KOPT-K1 (cell line): ENCODE data around the gene RFX3.
A peak's percentile ranks its signal among the peaks of the same experiment; 100 is the strongest.

Experiments
- H3K27ac ChIP-seq: fragments of 200-600 bp; sonication (generic); 2 replicates; pipeline ENCODE4 v1.5.1; 2016; ENCODE audit warnings: antibody characterized with exemption, mild to moderate bottlenecking, low read depth, low read length; ENCODE audit not compliant: poor library complexity, severe bottlenecking
- H3K36me3 ChIP-seq: fragments of 200-600 bp; sonication (generic); 2 replicates; pipeline ENCODE4 v1.5.1; 2017; ENCODE audit warnings: antibody characterized with exemption, mild to moderate bottlenecking, low read length, moderate library complexity; ENCODE audit not compliant: insufficient read depth
- H3K9me3 ChIP-seq: fragments of 200-600 bp; sonication (generic); 2 replicates; pipeline ENCODE4 v1.5.1; 2017; ENCODE audit warnings: antibody characterized with exemption, low read length, mild to moderate bottlenecking; ENCODE audit not compliant: insufficient read depth, poor library complexity, severe bottlenecking

The RFX3 gene

DNA sequence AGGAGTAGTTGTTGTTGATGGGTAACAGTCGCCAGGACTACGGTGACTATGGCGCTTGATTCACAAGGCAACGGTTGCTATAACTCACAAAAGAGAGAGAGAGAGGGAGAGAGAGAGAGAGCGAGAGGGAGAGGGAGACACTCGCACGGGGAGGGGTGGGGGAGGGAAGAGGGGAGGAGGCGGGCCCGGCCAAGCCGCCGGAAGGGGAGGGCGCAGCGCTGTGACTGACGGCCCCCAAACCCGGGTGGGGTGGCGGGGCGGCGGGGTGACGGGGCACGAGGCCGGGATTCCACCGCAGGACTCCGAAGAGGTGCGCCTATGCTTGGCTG lies at the start of gene RFX3:
RFX3 (minus strand) TSS at position 166 of the 329 bp plus-strand sequence. CDS start 130,413 bp downstream, outside the sequence.
- Histone ChIP-seq H3K27ac (peak within 1 kb of the TSS; percentile 99), H3K9me3 (no peaks in the 10 kb centered on the region), H3K36me3 (peaks cover 7% of the 10 kb centered on the region)

DNA sequence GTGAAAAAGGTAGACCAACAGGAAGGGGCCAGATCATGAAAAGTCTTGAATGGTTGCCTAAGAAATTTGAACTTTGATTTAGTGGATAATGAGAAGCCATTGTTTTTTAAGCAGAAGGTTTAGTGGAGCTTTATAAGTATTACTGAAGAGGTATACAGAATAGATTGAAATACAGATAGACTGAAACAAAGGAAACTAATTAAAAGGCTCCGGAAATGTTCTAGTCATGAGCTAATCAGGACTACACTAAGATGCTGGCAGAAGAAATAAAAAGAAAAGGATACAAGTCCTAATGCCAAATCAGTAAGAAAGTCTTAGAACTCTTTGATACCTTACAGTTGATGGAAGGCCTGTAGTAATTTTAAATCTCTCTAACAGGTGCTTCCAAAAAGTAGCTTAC lies 45.7 kb upstream of the RFX3 start:
- H3K9me3 ChIP-seq, result no peaks in the 10 kb centered on the region
- H3K27ac ChIP-seq, result no peak overlapping the region
- no peaks in the 10 kb centered on the region for H3K36me3 ChIP-seq

DNA sequence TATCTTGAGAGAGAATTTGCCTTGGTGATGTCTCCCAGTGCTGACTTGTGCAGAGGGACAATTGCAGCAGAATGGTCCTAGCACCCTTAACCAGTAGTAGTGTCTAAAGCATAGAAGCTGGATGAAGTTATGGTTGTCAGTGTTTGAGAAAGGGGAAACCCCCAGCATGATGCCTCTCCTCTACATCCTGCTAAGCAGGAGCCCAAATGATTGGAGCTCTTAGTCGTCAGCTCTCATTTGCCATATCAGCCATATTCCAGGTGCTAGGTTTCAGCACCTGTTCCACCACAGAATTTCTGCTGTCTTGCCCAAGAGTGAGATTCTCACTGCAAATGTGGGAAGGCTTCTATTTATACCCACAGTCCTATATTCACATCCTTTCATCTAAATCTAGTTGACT lies 43.7 kb upstream of the RFX3 start:
- no peak overlapping the region for H3K27ac ChIP-seq
- H3K9me3 ChIP-seq, result no peaks in the 10 kb centered on the region
- H3K36me3 ChIP-seq, result no peaks in the 10 kb centered on the region

DNA sequence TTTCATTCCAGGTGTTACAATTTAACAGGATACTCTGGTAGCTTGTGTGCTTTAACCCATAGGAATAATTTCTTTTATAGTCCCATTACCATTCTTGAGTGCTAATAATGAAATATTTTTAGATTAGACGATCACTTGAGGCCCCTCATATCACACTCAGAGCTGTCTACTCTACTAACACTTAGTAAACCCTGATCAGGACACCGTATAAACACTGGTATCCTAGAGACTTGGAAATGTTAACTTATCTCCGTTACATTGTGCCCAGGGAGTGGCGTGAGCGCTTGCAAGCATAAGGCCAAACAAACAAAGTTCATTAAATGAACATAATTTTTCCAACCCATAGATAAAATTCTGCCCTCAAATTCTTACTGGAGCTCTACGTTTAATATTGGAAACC lies 42.2 kb upstream of the RFX3 start:
- no peaks in the 10 kb centered on the region for H3K9me3 ChIP-seq
- no peaks in the 10 kb centered on the region for H3K36me3 ChIP-seq
- H3K27ac ChIP-seq, result no peak overlapping the region

DNA sequence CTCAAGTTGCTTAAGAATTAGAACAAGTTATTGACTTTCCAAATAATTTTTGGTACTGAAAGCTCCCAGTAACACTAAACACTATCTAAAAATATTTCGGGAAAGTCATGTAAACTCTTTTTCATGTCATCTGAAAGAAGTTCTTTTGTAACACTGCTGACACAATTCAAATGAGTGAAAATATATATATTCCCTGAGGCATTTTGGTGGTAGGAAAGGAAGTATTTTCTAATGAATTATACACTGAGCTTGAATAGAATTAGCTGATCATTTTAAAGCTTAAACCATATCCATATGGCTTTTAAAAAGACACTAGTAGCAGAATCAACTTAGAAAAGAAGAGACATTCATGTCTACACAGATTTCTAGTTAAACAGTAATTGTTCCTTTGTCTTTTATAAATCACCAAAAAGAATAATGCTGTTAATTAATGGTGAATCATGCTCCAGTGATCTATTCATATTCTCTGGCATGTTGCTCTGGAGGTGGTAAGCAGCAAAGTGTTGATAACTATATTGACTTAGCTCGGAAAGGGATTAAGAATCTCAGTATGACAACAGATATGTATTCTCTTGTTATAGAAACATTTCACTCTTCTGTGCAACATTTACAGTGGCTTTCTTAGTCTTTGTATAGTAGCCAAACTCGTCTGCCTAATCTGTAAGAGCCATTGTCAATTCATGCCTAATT lies 27.4 kb upstream of the RFX3 start:
- no peaks in the 10 kb centered on the region for H3K9me3 ChIP-seq
- H3K27ac ChIP-seq, result no peak overlapping the region
- peaks cover 25% of the 10 kb centered on the region; the same call in 1 of the 2 replicates for H3K36me3 ChIP-seq

DNA sequence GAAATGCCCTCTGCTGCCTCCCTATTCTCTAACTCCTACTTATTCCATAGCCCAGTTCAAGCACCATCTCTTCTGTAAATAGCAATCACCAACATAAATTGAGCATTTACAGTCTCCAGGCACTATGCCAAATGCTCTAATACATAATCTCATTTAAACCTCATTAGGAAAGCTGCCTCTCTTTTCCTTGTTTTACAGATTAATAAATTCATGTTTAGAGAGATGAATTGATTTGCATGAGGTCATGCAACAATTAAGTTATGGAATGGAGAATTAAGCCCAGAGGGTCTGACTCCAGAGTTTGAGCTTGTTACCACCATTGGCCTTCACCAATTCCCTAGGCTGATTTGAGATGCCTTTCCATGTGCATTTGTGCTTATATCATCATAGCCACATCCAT lies 23.4 kb upstream of the RFX3 start:
- H3K27ac ChIP-seq, result no peak overlapping the region
- H3K9me3 ChIP-seq, result no peaks in the 10 kb centered on the region
- peaks cover 34% of the 10 kb centered on the region; the same call in 1 of the 2 replicates for H3K36me3 ChIP-seq

DNA sequence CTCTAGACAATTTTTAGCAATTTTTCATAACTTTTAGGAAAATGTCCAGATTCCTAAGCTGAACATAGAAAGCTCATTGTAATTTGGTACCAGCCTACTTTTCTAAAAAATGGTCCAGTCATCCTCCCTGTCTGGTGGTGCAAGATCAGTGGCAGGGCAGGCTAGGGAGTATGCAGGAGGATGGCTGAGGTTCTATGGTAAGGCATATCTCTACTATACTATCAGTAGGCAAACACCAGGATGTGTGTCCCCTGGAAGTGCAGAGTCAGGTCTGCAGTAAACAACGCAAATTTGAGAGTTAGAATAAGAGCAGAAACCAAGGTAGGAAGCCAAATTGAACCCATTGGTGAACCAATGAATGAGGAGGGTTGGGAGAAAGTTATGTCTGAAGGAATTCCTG lies 22.8 kb upstream of the RFX3 start:
- Histone ChIP-seq H3K27ac (no peak overlapping the region), H3K9me3 (no peaks in the 10 kb centered on the region), H3K36me3 (peaks cover 30% of the 10 kb centered on the region; the same call in 1 of the 2 replicates)

DNA sequence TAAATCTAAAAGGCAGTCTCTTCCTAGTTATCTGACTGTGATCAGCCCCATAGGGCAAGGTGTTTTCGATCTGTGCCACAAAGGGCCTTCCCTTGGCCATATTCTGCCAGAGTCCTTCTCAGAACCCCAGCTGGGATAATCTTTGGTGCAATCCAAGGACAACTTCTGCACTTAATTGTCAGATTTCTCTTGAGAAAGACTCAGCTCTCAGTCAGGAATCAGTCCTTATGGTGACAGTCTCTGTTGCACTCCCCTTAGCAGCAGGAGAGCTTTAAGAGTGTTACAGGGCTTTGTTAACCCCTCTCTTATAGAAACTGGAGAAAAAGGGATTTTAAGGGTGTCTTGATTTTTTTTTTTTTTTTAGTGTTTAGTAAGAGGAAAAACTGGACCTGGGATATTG lies 15.4 kb upstream of the RFX3 start:
- H3K27ac ChIP-seq, result no peak overlapping the region
- H3K36me3 ChIP-seq, result no peaks in the 10 kb centered on the region
- no peaks in the 10 kb centered on the region for H3K9me3 ChIP-seq

DNA sequence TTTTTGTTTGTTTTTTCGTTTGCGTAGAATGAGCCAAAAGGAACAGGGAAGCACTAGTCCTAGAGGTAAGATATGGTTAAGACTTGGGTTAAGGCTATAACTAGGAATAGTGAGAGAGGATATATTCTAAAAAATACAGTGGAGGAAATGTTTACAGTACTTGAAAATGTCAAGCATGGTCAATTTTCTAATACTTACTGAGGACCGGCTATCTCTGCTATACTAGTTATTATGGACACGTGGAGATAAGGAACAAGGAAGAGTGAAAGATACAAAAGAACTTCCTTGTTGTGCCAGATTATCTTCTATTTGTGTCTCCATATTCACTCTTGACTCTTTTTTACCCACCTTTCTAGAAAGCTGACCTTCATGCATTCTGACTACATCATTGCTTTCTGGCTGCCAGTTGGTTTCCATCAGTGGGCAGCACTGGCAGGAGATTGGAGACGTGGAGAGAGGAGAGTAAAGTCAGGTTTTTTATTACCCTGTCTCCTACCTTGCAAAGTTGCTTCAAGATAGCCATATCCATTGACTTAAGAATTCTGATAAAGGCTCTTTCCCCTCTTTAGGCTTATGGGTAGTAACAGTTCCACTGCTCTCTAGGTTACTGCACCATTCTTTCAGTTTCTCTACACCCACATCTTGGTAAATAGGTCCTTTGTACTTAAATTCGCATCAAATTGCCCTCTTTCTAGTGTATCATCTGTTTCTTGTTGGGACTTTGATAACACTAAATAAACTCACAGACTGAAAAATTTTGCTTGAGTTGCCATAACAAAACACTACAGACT lies 9.0 kb upstream of the RFX3 start:
- H3K36me3 ChIP-seq, result peaks cover 9% of the 10 kb centered on the region

DNA sequence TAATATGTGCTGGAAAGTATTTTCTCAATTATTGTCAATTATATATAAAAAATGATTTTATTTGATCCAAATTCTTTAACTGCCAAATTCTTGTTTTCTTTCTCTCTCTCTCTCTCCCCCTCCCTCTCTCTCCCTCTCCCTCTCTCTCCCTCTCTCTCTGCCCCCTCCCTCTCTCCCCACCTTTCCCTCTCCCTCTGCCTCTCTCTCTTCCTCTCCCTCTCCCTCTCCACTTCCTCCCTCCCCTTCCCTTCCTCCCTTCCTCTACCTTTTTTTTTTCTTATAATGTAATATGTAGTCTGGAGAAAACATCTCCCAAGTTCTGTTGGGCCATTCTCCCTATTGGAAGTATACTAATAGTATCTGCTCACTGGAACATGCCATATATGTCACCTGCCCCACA lies 6.4 kb upstream of the RFX3 start:
- Histone ChIP-seq H3K36me3 (peaks cover 9% of the 10 kb centered on the region), H3K9me3 (no peaks in the 10 kb centered on the region), H3K27ac (no peak overlapping the region)

More for the DNA sequence above, 9.0 kb upstream of the RFX3 start:
- no peak overlapping the region for H3K27ac ChIP-seq
- H3K9me3 ChIP-seq, result no peaks in the 10 kb centered on the region

DNA sequence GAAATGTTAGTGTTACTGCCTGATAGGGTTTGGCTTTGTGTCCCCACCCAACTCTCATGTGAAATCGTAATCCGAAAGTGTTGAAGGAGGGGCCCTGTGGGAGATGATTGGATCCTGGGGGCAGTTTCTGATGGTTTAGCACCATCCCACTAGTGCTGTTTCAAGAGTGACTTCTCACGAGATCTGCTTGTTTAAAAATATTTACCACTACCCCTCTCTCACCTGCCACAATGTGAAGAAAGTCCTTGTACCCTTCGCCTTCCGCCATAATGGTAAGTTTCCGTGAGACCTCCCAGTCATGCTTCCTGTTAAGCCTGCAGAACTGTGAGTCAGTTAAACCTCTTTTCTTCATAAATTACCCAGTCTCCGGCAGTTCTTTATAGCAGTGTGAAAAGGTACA lies 2.6 kb upstream of the RFX3 start:
- Histone ChIP-seq H3K9me3 (no peaks in the 10 kb centered on the region), H3K27ac (peak overlapping the region; percentile 99), H3K36me3 (peaks cover 9% of the 10 kb centered on the region)

DNA sequence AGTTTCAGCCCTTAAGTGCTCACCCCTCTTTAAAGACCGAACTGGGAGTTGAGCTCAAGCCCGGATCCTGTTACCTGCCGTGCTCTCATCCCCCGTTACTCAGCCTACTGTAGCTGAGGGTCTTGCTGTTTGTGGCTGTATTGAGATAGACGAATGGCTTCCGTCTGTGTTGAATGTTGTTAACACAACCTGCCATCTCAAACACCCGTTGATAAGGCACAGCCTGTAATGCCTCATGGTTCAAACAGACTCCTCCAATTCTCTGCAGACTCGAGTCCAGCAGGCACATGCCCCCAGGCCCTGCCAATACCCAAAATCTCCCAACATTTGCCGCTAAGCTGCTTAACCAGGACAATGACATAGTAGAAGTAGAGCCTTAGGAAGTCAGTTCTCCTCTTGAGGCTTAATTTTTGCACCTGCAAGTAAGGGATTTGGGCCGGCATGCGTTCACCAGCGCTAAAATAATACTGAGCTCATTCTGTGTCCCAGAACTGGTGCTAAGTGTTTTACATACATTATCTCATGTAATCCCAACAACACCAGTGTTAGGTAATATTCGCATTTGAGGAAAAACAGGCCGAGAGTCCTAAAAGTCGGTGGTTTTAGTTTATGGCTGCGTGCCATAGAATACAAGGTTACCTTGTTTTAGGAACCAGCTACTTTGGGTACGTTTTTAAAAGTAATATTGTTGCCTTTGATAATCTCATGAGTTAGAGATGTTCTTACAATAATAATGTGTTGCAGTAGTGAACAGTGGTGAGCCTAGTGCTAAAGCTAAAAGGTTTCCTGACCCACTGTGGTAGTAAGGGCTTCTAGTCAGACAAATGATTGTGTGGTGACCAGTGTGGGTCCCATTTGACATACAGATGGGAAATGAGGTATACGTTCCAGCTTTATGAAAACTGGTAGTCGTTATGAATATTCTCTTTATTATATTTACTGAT lies 1.5 kb upstream of the RFX3 start:
- Histone ChIP-seq H3K9me3 (no peaks in the 10 kb centered on the region), H3K27ac (peak overlapping the region; percentile 99), H3K36me3 (peaks cover 9% of the 10 kb centered on the region)

DNA sequence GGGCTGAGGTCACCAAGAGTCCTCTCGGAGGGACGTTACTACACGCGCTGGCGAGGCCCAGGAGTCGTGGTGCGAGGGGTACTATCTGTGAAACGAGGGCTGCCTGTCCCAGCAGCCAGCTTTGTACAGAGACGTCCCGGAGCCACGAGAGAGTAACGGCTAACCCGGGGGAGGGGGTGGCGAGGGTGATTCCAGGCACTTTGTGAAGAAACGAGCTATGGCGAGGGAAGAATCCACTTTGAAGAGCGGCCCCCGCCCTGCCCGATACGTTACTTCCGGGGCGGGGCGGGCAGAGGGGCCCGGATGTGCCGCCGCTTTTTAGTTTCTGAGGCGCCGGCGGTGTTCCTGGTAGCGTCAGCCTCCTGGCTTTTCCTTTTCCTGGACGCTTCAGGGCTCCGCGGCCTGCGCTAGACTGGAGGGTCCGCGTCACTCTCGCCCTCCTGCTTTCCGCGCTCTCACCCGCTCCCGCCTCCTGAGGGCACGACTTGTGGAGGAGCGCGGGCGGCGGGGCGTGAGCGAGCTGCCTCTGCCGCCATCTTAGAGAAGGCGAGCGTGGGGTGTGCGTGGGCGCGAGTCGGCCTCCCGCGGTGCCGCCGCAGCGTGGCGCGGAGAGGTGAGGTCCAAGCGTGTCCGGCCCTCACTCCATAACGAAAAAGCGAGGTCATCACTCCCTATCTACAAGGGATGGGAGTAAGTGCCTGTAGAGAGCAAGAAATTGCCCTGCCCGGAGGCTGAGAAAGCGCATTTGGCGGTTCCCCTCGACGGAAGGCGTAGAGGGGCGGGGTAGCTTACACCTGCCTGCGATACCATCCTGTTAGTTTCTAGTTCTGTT lies 580 bp upstream of the RFX3 start:
- peaks cover 9% of the 10 kb centered on the region for H3K36me3 ChIP-seq
- no peaks in the 10 kb centered on the region for H3K9me3 ChIP-seq
- peak overlapping the region; percentile 99 for H3K27ac ChIP-seq

DNA sequence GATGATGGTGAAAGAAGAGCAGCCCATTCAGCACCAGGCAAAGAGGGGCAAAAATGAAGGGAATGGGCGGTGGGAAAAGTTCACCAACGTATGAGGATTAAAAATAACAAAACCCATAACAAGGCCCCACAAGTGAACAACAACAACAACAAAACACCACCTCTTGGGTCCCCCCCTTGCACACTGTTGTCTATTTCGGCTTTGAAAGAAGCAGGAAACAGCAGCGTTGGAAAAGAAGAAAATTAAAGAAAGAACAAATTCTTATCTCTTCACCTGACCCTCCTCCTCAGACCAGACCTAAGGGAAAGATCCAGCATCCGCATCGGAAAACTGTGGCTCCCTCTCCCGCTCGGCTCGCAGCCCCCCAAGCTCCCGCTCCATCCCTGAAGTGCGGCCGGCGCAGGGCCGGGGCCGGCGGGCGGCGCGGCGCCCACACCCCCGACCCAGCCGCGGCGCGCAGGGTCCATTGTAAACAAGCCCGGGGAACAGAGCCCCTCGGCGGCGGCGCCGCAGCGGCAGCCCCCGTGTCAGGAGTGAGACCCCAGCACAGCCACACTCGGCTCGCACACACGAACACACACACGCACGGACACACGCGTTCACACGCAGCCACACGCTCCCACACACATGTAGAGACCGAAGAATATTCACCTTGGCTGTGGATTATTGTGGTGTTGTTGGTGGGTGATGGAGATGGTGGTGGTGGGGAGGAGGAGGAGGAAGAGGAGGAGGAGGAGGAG lies 535 bp downstream of the RFX3 start:
- H3K9me3 ChIP-seq, result no peaks in the 10 kb centered on the region
- H3K27ac ChIP-seq, result peak overlapping the region; percentile 99
- H3K36me3 ChIP-seq, result peaks cover 2% of the 10 kb centered on the region; the same call in 1 of the 2 replicates
